ENCODE data around the gene DNASE1L2. TPM values are rescaled to one million over a fixed set of nuclear protein-coding genes. Genes with fewer than 3 reads are reported as not detected.
A peak's percentile ranks its signal among the peaks of the same experiment; 100 is the strongest.

Gene DNASE1L2
- polyA plus RNA-seq, 3 donors = 1.1 TPM; not detected in 2

GRCh38 chr16:2234813-2235170 is 1.5 kb upstream of the DNASE1L2 start:
- WGBS (ENCODE audit: insufficient coverage) = 97% methylated on average over 14 of the region's 18 CpGs
- Mint-ChIP-seq H3K4me1 (peaks cover 5% of the 10 kb centered on the region), H3K27ac (peak overlapping the region in 1 of 7 donors; percentile 20), H3K27me3 (ENCODE audit: low read depth in 3 of 3) (peaks cover 35 to 50% (median 36%) of the 10 kb centered on the region in 3 donors), H3K9me3 (peaks cover 0 to 6% (median 0%) of the 10 kb centered on the region in 7 donors), H3K36me3 (peaks cover 48 to 64% of the 10 kb centered on the region in 2 donors), H3K4me3 (no peak overlapping the region)
- no peaks in the 10 kb centered on the region for H3K9me3 ChIP-seq (replicated peaks in 1 of 2; ENCODE audit: control insufficient read depth in 1 of 2, insufficient read depth in 1 of 2, low read length in 2 of 2)
- H3K4me1 ChIP-seq (ENCODE audit: control insufficient read depth in 1 of 2, insufficient read depth in 2 of 2, low read length in 2 of 2) = peaks cover 5 to 6% of the 10 kb centered on the region in 2 donors
- no peak for DNase-seq
- peaks cover 26% of the 10 kb centered on the region for H4K20me1 ChIP-seq (ENCODE audit: insufficient read depth, low read length)
- H3K4me2 ChIP-seq (replicated peaks; ENCODE audit: extremely low read depth, low read length, poor library complexity, severe bottlenecking) = no peak overlapping the region
- no peak overlapping the region for H3K27ac ChIP-seq (ENCODE audit: low read depth in 1 of 2, low read length in 2 of 2)
- no peak for TF ChIP-seq CTCF (IDR thresholded peaks at IDR 0.05)
- H3K36me3 ChIP-seq (replicated peaks in 1 of 2; ENCODE audit: control insufficient read depth in 1 of 2, insufficient read depth in 2 of 2, low read length in 2 of 2) = peaks cover 55 to 62% of the 10 kb centered on the region in 2 donors
- no peak overlapping the region for H3K9ac ChIP-seq (ENCODE audit: insufficient read depth, low read length, poor library complexity, severe bottlenecking)
- no peak overlapping the region for H3K4me3 ChIP-seq (replicated peaks in 1 of 3; ENCODE audit: low read depth in 2 of 3, low read length in 3 of 3)
- no peaks in the 10 kb centered on the region for H3K79me2 ChIP-seq (ENCODE audit: insufficient read depth, low read length)
- peaks cover 18 to 38% of the 10 kb centered on the region in 2 donors for H3K27me3 ChIP-seq (ENCODE audit: control insufficient read depth in 2 of 2, insufficient read depth in 2 of 2, low read length in 2 of 2)
- intact Hi-C loops (cut with micrococcal nuclease) = no loop called here
- no peak overlapping the region for H2AFZ ChIP-seq (ENCODE audit: insufficient read depth, low read depth, low read length, poor library complexity, severe bottlenecking)

- no peak for TF ChIP-seq CTCF (IDR thresholded peaks at IDR 0.05)
- WGBS (ENCODE audit: insufficient coverage) = 96% methylated on average over 28 of the region's 28 CpGs
- Mint-ChIP-seq H3K9me3 (peaks cover 0 to 6% (median 0%) of the 10 kb centered on the region in 7 donors), H3K27ac (no peak overlapping the region), H3K36me3 (peaks cover 46 to 62% of the 10 kb centered on the region in 2 donors), H3K4me3 (peak overlapping the region in 1 of 2 donors; percentile 51), H3K27me3 (ENCODE audit: low read depth in 3 of 3) (peaks cover 35 to 50% (median 36%) of the 10 kb centered on the region in 3 donors), H3K4me1 (peaks cover 5% of the 10 kb centered on the region)
- no peaks in the 10 kb centered on the region for H3K79me2 ChIP-seq (ENCODE audit: insufficient read depth, low read length)
- intact Hi-C loops (cut with micrococcal nuclease) = no loop called here
- no peak overlapping the region for H3K4me3 ChIP-seq (replicated peaks in 1 of 3; ENCODE audit: low read depth in 2 of 3, low read length in 3 of 3)
- H3K9ac ChIP-seq (ENCODE audit: insufficient read depth, low read length, poor library complexity, severe bottlenecking) = no peak overlapping the region
- peaks cover 26% of the 10 kb centered on the region for H4K20me1 ChIP-seq (ENCODE audit: insufficient read depth, low read length)
- no peaks in the 10 kb centered on the region for H3K9me3 ChIP-seq (replicated peaks in 1 of 2; ENCODE audit: control insufficient read depth in 1 of 2, insufficient read depth in 1 of 2, low read length in 2 of 2)
- H3K4me1 ChIP-seq (ENCODE audit: control insufficient read depth in 1 of 2, insufficient read depth in 2 of 2, low read length in 2 of 2) = peaks cover 5 to 6% of the 10 kb centered on the region in 2 donors
- peaks cover 50 to 60% of the 10 kb centered on the region in 2 donors for H3K36me3 ChIP-seq (replicated peaks in 1 of 2; ENCODE audit: control insufficient read depth in 1 of 2, insufficient read depth in 2 of 2, low read length in 2 of 2)
- H3K27ac ChIP-seq (ENCODE audit: low read depth in 1 of 2, low read length in 2 of 2) = no peak overlapping the region
- peaks cover 18 to 38% of the 10 kb centered on the region in 2 donors for H3K27me3 ChIP-seq (ENCODE audit: control insufficient read depth in 2 of 2, insufficient read depth in 2 of 2, low read length in 2 of 2)
- H2AFZ ChIP-seq (ENCODE audit: insufficient read depth, low read depth, low read length, poor library complexity, severe bottlenecking) = no peak overlapping the region
- no peak for DNase-seq
- no peak overlapping the region for H3K4me2 ChIP-seq (replicated peaks; ENCODE audit: extremely low read depth, low read length, poor library complexity, severe bottlenecking)
Observed at GRCh38 chr16:2235234-2235651, 1.0 kb upstream of the DNASE1L2 start.
